ENCODE data around the gene CCDC38.
A peak's percentile ranks its signal among the peaks of the same experiment; 100 is the strongest.
"Not testable (repeated sequence)": the region's sequence is repeated elsewhere in the genome, so short reads cannot be mapped to it uniquely, and the experiment has no call there.

Gene CCDC38

DNA sequence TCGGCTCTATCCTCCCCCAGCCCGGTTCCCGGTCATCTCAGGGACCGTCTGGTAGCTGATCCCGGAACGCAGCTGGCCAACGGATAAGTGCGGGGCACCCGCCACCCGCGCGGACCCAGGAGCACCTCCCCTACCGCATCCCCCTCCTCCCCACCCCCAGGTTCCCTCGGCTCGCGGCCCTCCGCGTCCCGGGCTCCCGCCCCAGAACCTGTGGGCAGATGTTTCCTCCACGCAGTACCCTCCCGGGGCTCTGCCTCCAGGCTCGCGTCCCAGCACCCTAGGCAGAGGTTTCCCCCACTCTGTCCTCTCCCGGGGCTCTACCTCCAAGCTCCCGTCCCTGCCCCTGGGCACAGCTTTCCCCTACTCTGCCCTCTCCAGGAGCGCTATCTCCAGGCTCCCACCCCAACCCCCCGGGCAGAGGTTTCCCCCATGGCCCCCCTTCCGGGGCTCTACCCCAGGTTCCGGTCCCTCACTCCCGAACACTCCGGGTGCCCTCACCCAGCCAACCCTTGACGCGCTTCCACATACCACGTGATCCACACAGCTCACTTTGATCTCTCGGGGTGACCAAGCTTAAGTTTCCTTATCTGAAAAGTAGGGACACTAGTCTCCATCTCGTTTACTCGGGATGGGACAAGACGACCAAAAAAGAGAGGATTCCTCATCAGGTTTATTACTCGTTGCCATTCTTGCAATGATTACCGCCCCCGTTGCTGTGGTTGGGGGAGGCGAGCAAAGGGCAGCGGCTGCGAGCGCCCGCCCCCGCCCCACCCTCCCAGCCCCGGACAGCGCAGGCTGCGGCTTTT lies at the start of gene CCDC38:
TSS of gene CCDC38 (minus strand) at position 91 of the 806 bp plus-strand sequence. CDS start 6,105 bp downstream, outside the sequence.
- peak; percentile 12 for DNase-seq

DNA sequence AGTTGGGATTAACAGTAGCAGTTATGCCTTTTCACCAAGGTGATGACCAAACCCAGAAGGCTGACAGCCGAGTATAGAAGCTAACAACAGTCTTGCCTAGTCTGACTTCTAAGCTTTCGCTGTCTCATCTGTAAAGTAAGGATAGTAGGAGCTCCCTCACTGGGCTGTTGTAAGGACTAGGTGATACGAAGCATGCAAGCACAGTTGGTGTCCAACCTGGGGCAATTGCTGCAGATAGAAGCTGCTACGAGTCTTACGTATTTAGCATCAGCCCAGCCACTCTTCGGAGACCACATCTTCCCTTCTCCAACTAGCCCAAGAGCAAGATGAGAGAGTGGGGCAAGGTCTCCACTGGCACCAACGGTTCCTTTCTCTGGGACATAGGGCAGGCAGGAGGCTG lies 47.7 kb upstream of the CCDC38 start:
- no peak for DNase-seq

DNA sequence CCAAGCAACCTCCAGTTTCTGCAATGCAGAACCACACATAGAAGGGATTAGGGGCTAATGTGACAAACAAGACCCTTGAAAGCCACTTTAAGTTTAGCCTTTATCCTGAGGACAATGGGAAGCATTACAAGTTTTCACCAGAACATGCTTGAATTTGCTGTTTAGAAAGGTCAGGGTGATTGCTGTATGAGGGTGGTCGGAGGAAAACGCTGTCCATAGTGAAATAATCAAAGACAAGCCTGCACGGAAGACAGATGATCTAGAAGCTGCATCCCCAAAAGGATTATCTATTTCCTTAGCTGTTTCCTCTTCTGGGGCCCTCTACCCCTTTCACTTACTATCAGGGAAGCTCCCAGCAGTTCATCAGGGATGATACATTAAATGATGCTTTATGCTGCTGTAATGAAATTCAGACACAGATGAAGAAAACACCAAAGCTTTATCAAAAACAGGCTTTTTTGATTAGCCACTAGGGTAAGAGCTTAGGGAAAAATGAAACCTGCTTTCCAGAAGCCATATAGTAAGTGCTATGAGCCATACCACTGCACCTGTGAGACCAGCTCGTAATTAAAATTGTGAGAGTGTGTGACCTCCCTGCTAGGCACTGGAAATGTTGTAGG lies 47.2 kb upstream of the CCDC38 start:
- no peak for DNase-seq

DNA sequence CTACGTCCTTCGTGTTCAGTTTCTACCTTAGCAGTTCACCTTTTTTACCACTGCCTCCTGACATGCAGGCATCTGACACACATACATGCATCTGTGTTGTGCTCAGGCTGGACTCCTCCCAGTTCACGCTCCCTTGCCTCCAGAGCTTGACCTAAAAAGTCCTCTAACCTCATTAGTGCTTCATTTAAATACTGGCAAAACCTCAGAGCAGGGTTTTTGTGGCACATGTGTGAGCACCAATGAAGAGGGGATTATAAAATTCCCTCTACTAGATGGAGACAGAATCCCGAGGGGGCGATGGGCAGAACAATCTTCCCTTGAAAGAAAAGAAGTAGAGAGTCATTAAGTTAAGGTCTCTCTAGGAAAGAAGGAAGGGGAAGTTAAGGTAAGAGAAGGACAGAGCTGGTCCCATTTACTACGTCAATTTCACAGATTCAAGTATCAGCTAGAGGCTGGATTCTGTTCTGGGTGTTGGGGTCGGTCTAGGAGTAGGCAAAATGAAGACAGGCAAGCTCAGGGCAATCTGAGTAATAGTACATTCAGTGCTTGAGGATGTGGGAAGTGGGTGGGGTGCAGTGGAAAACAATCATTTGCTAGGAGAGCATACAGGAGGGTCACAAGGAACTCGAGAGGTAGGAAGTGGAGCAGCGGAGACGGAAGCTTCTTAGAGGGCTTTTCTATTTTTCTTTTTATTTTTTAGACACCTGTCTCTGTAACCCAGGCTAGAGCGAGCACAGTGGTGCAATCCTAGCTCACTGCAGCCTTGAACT lies 46.3 kb upstream of the CCDC38 start:
- DNase-seq = no peak

DNA sequence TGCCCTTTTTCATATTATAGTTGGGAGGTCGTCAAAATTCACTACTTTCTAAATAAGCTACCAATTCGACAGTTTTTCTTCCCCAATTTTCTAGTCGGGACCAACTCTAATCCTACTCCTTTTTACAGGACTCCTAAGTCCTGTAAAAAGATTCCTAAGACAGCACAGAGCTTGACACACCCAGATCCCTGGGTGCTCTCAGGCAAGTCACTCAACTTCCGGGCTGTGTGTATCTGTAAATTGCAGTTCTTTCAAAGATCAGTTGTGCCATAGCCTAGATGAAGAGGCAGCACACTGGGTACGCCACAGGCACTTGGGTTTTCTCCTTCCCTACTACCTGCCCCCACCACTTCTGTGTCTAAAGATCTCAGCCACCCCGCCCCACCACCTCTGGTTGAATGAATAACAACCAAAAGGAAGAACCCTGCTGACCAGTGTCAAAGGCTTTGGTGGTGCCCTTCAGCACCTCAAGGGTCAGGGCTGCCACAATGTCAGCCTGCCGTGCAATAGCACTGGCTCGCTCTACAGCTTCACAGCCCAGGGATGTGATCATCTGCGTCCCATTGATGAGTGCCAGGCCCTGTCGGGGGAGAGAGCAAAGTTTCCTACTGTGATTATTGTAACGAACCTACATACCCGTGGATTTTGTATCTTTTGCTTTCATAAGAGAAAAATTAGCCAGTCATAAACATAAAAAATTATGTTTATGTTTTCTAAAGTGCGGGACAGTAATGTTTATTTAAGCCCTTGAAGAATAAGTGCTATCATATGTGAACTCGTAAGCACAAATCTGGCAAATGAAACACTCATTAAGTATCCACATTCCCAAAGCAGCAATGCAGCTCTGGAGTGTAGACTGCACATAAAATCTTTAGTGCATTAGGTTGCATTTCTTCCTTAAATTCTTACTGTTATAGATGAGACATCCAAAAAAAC lies 44.5 kb upstream of the CCDC38 start:
- DNase-seq = no peak

DNA sequence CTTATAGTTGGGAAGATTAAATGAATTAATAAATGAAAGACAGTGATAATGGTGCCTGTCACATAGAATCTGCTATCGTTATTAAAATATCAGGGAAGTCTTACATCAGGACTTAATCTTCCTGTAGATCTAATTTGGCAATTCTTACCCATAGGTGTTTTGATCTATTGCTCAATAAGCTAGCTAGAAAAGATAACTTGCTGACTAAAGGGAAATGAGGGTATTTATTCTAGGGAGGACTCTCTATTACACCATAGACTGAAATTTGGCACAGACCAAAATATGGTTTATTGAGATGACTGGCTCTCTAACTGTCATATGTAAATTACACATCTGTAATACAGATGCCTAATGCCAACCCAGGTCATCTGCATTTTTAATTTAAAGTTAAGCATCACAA lies 42.3 kb upstream of the CCDC38 start:
- DNase-seq = no peak

GRCh38 chr12:95982602-95983001 lies 40.2 kb upstream of the CCDC38 start:
- no peak for DNase-seq

- DNase-seq = no peak
These were observed 38.0 kb upstream of the CCDC38 start for GRCh38 chr12:95980437-95980836.

DNA sequence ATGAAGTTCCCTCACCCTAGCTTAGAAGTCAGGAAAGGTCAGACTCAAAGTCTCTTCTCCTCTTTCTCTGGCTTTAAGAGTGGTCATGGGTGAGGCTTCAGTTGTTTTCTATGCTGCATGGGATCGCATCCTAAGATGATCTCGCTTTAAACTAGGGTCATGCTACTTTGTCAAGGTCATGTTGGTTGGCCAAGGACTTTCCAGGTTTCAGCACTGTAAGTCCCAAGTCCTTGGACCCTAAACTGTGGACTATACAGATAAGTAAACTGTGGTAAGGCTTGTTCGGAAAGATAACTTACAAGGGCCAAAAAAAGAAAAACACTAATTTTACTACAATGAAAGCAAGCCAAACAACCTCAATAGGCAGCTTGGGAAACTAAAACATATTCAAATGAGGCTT lies 36.4 kb upstream of the CCDC38 start:
- DNase-seq = no peak

DNA sequence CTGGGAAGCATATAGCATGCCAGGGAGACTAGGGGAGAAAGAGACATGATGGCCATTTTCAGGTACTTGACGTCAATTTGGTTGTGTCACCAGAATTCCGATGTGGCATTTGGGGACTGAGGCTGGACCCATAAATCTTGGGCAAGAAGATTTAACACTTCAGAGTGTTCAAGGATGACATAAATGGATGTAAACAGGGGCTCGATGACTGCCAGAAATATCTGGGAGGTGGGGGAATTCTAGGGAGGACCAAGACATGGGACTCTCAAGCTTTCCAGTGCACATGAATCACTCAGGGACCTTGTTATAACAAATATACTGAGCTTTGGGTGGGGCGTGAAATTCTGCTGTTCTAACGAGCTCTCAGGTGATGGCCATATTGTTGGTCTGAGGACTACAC lies 35.9 kb upstream of the CCDC38 start:
- no peak for DNase-seq

GRCh38 chr12:95977764-95978305 lies 35.4 kb upstream of the CCDC38 start:
- no peak for DNase-seq

DNA sequence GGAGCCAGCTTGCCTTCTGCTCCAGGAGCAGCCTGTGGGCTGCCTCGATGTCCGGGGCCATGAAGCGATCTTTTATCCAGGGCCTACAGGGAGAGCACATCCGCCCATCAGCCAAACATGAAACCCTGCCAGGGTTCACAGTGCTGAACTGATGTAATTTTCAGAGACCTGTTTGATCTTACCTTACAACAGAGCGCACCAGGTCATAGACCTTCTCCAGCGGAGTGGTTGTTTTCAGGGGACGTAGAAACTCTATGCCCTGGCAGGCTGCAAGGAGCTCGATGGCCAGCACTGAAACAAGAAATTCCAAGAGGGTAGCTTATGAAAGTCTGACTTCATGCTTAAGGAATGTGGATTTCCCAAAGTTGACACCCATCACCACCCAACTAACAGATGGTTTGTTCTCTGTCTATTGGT lies 34.0 kb upstream of the CCDC38 start:
- DNase-seq = no peak

DNA sequence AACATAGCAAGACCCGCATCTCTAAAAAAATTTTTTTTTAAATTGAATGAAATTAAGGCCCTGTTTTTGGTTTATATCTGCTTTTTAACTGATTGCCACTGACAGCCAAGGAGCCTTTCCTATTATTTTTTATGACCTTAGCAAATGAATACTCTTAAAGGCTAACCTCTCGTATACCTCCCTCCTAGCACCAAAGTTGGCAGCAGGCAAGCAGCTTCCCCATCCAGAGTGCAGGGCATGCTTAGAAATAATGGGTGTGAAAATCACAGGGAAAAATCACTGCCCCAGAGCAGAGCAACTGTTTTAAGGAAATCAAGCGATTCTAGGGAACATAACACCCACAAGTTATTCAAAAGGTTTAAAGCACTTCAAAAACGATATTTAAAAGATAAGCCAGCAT lies 33.1 kb upstream of the CCDC38 start:
- no peak for DNase-seq

- no peak for DNase-seq
These were observed 31.9 kb upstream of the CCDC38 start for GRCh38 chr12:95974358-95974757.

DNA sequence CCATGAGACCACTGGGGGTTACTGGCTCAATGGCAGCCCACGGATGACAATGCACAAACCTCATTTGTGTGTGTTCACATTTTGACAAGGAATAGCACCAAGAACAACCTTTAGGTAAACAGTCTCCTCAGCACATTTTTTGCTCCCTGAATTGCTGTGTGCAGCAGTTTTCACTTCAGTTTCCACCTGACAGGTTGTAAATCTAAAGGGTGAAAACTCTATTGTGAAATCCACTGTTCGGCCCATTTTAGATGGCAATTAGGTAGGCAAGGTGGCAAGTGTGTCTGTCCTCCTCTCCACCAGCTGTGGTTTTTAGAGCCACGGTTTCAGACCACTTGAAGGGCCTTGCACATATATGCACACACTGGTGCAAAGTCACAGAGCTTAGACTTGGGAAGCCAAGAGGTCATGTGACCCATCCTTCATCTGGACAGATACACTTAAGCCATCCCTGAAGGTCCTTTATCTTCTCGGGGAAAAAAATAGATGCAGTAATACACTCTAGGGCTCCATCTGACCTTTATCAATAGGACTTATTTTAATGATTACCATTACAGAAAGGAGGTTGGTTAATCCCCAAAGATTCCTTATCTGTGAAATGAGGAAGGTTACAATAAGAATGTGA lies 30.5 kb upstream of the CCDC38 start:
- no peak for DNase-seq

DNA sequence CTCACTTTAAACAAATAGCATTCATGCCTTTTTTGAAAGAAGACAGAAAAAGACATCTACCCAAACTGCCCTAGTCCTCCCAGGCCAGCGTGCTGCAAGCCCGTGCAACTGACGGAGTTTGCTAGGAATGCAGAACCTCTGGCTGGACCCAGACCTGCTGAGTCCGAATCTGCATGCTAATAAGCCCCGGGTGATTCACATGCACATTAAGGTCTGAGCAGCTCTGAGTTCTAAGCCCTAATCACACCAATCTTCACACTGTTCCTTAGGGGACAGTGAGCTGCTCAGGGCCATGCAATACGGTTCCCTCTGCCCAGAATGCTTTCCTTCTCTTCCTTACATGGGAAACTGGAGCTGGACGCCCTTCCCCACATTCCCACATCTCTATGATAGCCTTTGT lies 28.5 kb upstream of the CCDC38 start:
- DNase-seq = no peak

DNA sequence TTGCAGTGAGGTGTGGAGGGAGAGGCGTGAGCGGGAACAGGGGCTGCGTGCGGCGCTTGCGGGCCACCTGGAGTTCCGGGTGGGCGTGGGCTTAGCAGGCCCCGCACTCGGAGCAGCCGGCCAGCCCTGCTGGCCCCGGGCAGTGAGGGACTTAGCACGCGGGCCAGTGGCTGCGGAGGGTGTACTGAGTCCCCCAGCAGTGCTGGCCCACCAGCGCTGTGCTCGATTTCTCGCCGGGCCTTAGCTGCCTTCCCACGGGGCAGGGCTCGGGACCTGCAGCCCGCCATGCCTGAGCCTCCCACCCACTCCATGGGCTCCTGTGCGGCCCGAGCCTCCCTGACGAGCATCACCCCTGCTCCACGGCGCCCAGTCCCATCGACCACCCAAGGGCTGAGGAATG lies 26.7 kb upstream of the CCDC38 start:
- DNase-seq = not testable (repeated sequence)

- DNase-seq = no peak
These were observed 24.9 kb upstream of the CCDC38 start for GRCh38 chr12:95967301-95967700.

GRCh38 chr12:95966287-95966870 lies 24.0 kb upstream of the CCDC38 start:
- no peak for DNase-seq

DNA sequence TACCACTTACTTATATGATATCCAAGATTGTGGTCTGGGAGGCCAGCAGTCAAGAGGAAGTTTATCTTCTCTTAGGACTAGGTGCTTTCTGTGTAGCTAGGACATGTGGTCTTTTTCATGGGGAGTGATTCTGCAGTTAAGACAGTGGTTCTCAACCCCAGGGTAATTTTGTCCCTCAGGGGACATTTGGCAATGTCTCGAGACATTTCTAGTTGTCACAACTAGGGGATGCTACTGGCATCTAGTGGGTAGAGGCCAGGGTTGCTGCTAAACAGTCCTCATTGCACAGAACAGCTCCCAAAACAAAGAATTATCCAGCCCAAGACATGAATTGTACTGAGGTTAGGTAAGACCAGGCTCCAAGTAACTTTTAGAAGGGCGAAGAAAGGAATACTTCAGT lies 20.7 kb upstream of the CCDC38 start:
- DNase-seq = no peak

DNA sequence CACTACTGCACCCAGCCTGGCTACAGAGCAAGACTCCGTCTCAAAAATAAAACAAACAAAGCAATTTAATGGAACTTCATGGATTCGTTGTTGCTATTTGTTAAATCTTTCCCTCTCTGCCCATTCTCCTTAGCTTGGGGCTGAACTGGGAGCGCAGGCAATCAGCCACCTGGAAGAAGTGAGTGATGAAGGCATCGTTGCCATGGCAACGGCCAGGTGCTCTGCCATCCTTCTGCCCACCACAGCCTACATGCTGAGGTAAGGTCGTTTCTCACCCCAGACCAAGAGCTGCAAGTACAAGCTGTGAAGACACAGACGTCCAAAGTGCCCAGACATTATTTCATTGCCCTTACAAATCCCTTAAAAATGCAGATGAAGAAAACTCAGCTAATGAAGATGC lies 19.8 kb upstream of the CCDC38 start:
- no peak for DNase-seq

GRCh38 chr12:95960241-95960640 lies 17.8 kb upstream of the CCDC38 start:
- no peak for DNase-seq
